H9 (cell line): ENCODE results near the gene MINDY4. TPM values are rescaled to one million over a fixed set of nuclear protein-coding genes. Genes with fewer than 3 reads are reported as not detected.

ENCODE experiments used
- DNase-seq: peaks from one replicate; pipeline ENCODE4 v3.0.0-alpha.2; 2017
- H2AFZ ChIP-seq: one replicate; pipeline ENCODE4 v1.6.1; 2013; ENCODE audit warnings: mild to moderate bottlenecking, low read length, control low read depth, moderate library complexity
- H2AK5ac ChIP-seq: 2 replicates; pipeline ENCODE4 v1.6.1; 2013; ENCODE audit warnings: low read length, control low read depth, mixed read lengths; ENCODE audit not compliant: insufficient read length
- H2BK120ac ChIP-seq: one replicate; pipeline ENCODE4 v1.6.1; 2013; ENCODE audit warnings: low read depth, mild to moderate bottlenecking, low read length, control low read depth, inconsistent platforms; ENCODE audit not compliant: poor library complexity, severe bottlenecking
- H2BK12ac ChIP-seq: 2 replicates; pipeline ENCODE4 v1.6.1; 2013; ENCODE audit warnings: low read length, control low read depth, mixed read lengths, low read depth; ENCODE audit not compliant: insufficient read length
- H2BK15ac ChIP-seq: 2 replicates; pipeline ENCODE4 v1.6.1; 2013; ENCODE audit warnings: low read depth, low read length, control low read depth
- H2BK20ac ChIP-seq: one replicate; pipeline ENCODE4 v1.6.1; 2013; ENCODE audit warnings: low read depth, mild to moderate bottlenecking, low read length, control low read depth, inconsistent platforms; ENCODE audit not compliant: poor library complexity, severe bottlenecking
- H2BK5ac ChIP-seq: 2 replicates; pipeline ENCODE4 v1.6.1; 2013; ENCODE audit warnings: low read length, control low read depth, mixed read lengths; ENCODE audit not compliant: insufficient read length
- H3K14ac ChIP-seq: 2 replicates; pipeline ENCODE4 v1.6.1; 2013; ENCODE audit warnings: low read length, control low read depth; ENCODE audit not compliant: insufficient read depth
- H3K18ac ChIP-seq: 2 replicates; pipeline ENCODE4 v1.6.1; 2013; ENCODE audit warnings: low read depth, mild to moderate bottlenecking, mixed read lengths, low read length, control low read depth; ENCODE audit not compliant: insufficient read length
- H3K23ac ChIP-seq: 2 replicates; pipeline ENCODE4 v1.6.1; 2013; ENCODE audit warnings: low read length, control low read depth, mixed read lengths, low read depth; ENCODE audit not compliant: insufficient read length
- H3K23me2 ChIP-seq: 2 replicates; pipeline ENCODE4 v1.6.1; 2013; ENCODE audit warnings: low read depth, mild to moderate bottlenecking, mixed read lengths, low read length, control low read depth; ENCODE audit not compliant: insufficient read length, poor library complexity, severe bottlenecking
- H3K27ac ChIP-seq: 2 replicates; pipeline ENCODE4 v1.5.1; 2013; ENCODE audit warnings: low read length, control low read depth, mixed read lengths, low read depth; ENCODE audit not compliant: insufficient read length
- H3K27me3 ChIP-seq: 2 replicates; pipeline ENCODE4 v1.6.1; 2013; ENCODE audit warnings: low read length, control low read depth, inconsistent platforms; ENCODE audit not compliant: insufficient read depth
- H3K4ac ChIP-seq: 2 replicates; pipeline ENCODE4 v1.6.1; 2013; ENCODE audit warnings: low read depth, mild to moderate bottlenecking, control low read depth, inconsistent platforms, low read length, moderate library complexity
- H3K4me1 ChIP-seq: 2 replicates; pipeline ENCODE4 v1.6.1; 2013; ENCODE audit warnings: low read length, control low read depth, inconsistent platforms; ENCODE audit not compliant: insufficient read depth
- H3K4me2 ChIP-seq: 2 replicates; pipeline ENCODE4 v1.6.1; 2013; ENCODE audit warnings: low read length, control low read depth, mixed read lengths; ENCODE audit not compliant: insufficient read length, insufficient read depth
- H3K56ac ChIP-seq: 2 replicates; pipeline ENCODE4 v1.6.1; 2013; ENCODE audit warnings: low read depth, mild to moderate bottlenecking, mixed read lengths, low read length, control low read depth; ENCODE audit not compliant: insufficient read length
- H3K79me1 ChIP-seq: 2 replicates; pipeline ENCODE4 v1.6.1; 2013; ENCODE audit warnings: low read depth, mild to moderate bottlenecking, moderate library complexity, low read length, control low read depth, inconsistent platforms; ENCODE audit not compliant: insufficient read depth, poor library complexity, severe bottlenecking
- H3K79me2 ChIP-seq: 2 replicates; pipeline ENCODE4 v1.6.1; 2013; ENCODE audit warnings: low read length, control low read depth, inconsistent platforms; ENCODE audit not compliant: insufficient read depth
- H3K9ac ChIP-seq: 2 replicates; pipeline ENCODE4 v1.6.1; 2013; ENCODE audit warnings: low read length, control low read depth, mixed read lengths; ENCODE audit not compliant: insufficient read length; ENCODE audit errors: extremely low read depth
- H3K9me3 ChIP-seq: one replicate; pipeline ENCODE4 v1.6.1; 2013; ENCODE audit warnings: low read depth, low read length, inconsistent platforms; ENCODE audit not compliant: control insufficient read depth
- H3T11ph ChIP-seq: one replicate; pipeline ENCODE4 v1.6.1; 2013; ENCODE audit warnings: mild to moderate bottlenecking, low read length, control low read depth, inconsistent platforms
- H4K20me1 ChIP-seq: one replicate; pipeline ENCODE4 v1.6.1; 2013; ENCODE audit not compliant: control insufficient read depth, insufficient read length, insufficient read depth
- H4K5ac ChIP-seq: 2 replicates; pipeline ENCODE4 v1.6.1; 2013; ENCODE audit warnings: low read depth, mild to moderate bottlenecking, mixed read lengths, low read length, control low read depth; ENCODE audit not compliant: insufficient read length
- H4K8ac ChIP-seq: replicated peaks from 2 replicates; pipeline ENCODE4 v1.6.1; 2013; ENCODE audit warnings: low read length, control low read depth, mixed read lengths, low read depth; ENCODE audit not compliant: insufficient read length
- H4K91ac ChIP-seq: 2 replicates; pipeline ENCODE4 v1.6.1; 2013; ENCODE audit warnings: low read depth, mild to moderate bottlenecking, moderate library complexity, mixed read lengths, low read length, control low read depth; ENCODE audit not compliant: insufficient read length
- H3K27ac Mint-ChIP-seq, 3 experiments: 2 replicates in 2 of 3; 3 replicates in 1 of 3; pipeline ENCODE4 v1.8.0; 2020 to 2021; ENCODE audit warnings: mixed read lengths in 3 of 3, mild to moderate bottlenecking in 1 of 3, moderate library complexity in 1 of 3
- H3K27me3 Mint-ChIP-seq: 2 replicates; pipeline ENCODE4 v1.8.0; 2021; ENCODE audit warnings: low read depth, mild to moderate bottlenecking, moderate library complexity, mixed read lengths
- H3K36me3 Mint-ChIP-seq, 3 experiments: 2 replicates in 2 of 3; 3 replicates in 1 of 3; pipeline ENCODE4 v1.8.0; 2020 to 2021; ENCODE audit warnings: low read depth in 3 of 3, mixed read lengths in 3 of 3; ENCODE audit not compliant: insufficient read depth in 1 of 3
- H3K4me1 Mint-ChIP-seq, 2 experiments: 2 replicates each; pipeline ENCODE4 v1.8.0; 2020; ENCODE audit warnings: mixed read lengths in 2 of 2
- H3K4me3 Mint-ChIP-seq, 2 experiments: 2 replicates in 1 of 2; 3 replicates in 1 of 2; pipeline ENCODE4 v1.8.0; 2020 to 2021; ENCODE audit warnings: mild to moderate bottlenecking in 2 of 2, mixed read lengths in 2 of 2, moderate library complexity in 1 of 2
- H3K9me3 Mint-ChIP-seq, 2 experiments: 2 replicates in 1 of 2; 3 replicates in 1 of 2; pipeline ENCODE4 v1.8.0; 2020; ENCODE audit warnings: mild to moderate bottlenecking in 2 of 2, mixed read lengths in 2 of 2, moderate library complexity in 1 of 2
- CTCF ChIP-seq: fragments of 200-600 bp; sonication (generic); conservative IDR thresholded peaks from 3 replicates; pipeline ENCODE4 v1.8.0; 2021; ENCODE audit warnings: antibody characterized with exemption, mild to moderate bottlenecking
- WGBS: extraction: QIAGEN DNeasy Blood & Tissue Kit; methylation state at CpG from one replicate; pipeline ENCODE4 v1.1.7; 2013; ENCODE audit warnings: missing lambda C conversion rate, low lambda C conversion rate, mixed read lengths; ENCODE audit not compliant: insufficient read length; ENCODE audit errors: extremely low coverage; 5-methylcytosine and 5-hydroxymethylcytosine counted together
- total RNA-seq: library from RNA; stranded (reverse); gene quantifications from 2 replicates; pipeline ENCODE4 v1.2.1, GENCODE V29; 2021

MINDY4 gene
- total RNA-seq, 1 experiment from 2014 or later: 3.1 TPM

GRCh38 chr7:30912986-30913811 lies 142.0 kb downstream of the MINDY4 start:
- H3K4me1 Mint-ChIP-seq: peaks cover 13 to 46% of the 10 kb centered on the region in 2 experiments
- Histone ChIP-seq H3K27ac (no peak overlapping the region), H3K4me2 (no peak overlapping the region), H4K91ac (no peak overlapping the region), H2BK12ac (no peak overlapping the region), H2BK120ac (no peak overlapping the region), H2AK5ac (no peak overlapping the region), H4K5ac (no peak overlapping the region), H3K4me1 (no peaks in the 10 kb centered on the region), H3K23ac (no peak overlapping the region), H3K56ac (no peak overlapping the region), H3T11ph (no peak overlapping the region), H2BK20ac (no peak overlapping the region), H3K14ac (no peak overlapping the region; the same call in 1 of the 2 replicates), H2BK15ac (no peak overlapping the region), H3K27me3 (no peaks in the 10 kb centered on the region), H3K18ac (no peak overlapping the region), H2BK5ac (no peak overlapping the region), H3K4ac (no peak overlapping the region), H4K20me1 (no peaks in the 10 kb centered on the region), H3K23me2 (no peaks in the 10 kb centered on the region), H2AFZ (no peak overlapping the region), H3K79me2 (no peaks in the 10 kb centered on the region), H4K8ac (no peak overlapping the region), H3K9me3 (no peaks in the 10 kb centered on the region), H3K9ac (no peak overlapping the region), H3K79me1 (no peaks in the 10 kb centered on the region)
- no peaks in the 10 kb centered on the region for H3K9me3 Mint-ChIP-seq
- no peak overlapping the region; a peak in 1 of 5 replicates for H3K4me3 Mint-ChIP-seq
- no peak for TF ChIP-seq CTCF
- no CpG with 5 or more reads among the region's 17 CpGs for WGBS
- no peaks in the 10 kb centered on the region for H3K36me3 Mint-ChIP-seq
- DNase-seq: no peak
- H3K27me3 Mint-ChIP-seq: peaks cover 3% of the 10 kb centered on the region
- H3K27ac Mint-ChIP-seq: no peak overlapping the region; a peak in 2 of 7 replicates
